ENCODE data around the gene IL21R.
"Not testable (repeated sequence)": the region's sequence is repeated elsewhere in the genome, so short reads cannot be mapped to it uniquely, and the experiment has no call there.

The IL21R gene

GRCh38 chr16:27428026-27428785, 26.2 kb downstream of the IL21R start:
- DNase-seq = no peak

- DNase-seq = no peak
Observed at GRCh38 chr16:27429330-27429871, 27.4 kb downstream of the IL21R start.

GRCh38 chr16:27429981-27430441, 28.0 kb downstream of the IL21R start:
- DNase-seq = no peak

- DNase-seq = no peak
Observed at GRCh38 chr16:27430512-27430911, 28.5 kb downstream of the IL21R start.

- DNase-seq = no peak
Observed at GRCh38 chr16:27430923-27431484, 29.0 kb downstream of the IL21R start.

GRCh38 chr16:27431773-27432532, 30.0 kb downstream of the IL21R start:
- no peak for DNase-seq

- DNase-seq = no peak
Observed at GRCh38 chr16:27432558-27432957, 30.6 kb downstream of the IL21R start.

GRCh38 chr16:27433191-27433590, 31.2 kb downstream of the IL21R start:
- DNase-seq = not testable (repeated sequence)

GRCh38 chr16:27433636-27434035, 31.7 kb downstream of the IL21R start:
- DNase-seq = no peak

- no peak for DNase-seq
Observed at GRCh38 chr16:27434141-27435051, 32.4 kb downstream of the IL21R start.

GRCh38 chr16:27435146-27435545, 33.2 kb downstream of the IL21R start:
- DNase-seq = not testable (repeated sequence)

- DNase-seq = no peak
Observed at GRCh38 chr16:27436065-27436464, 34.1 kb downstream of the IL21R start.

GRCh38 chr16:27436921-27437650, 35.1 kb downstream of the IL21R start:
- DNase-seq = no peak

- DNase-seq = no peak
Observed at GRCh38 chr16:27437946-27438345, 36.0 kb downstream of the IL21R start.

GRCh38 chr16:27439271-27440018, 37.5 kb downstream of the IL21R start:
- no peak for DNase-seq

GRCh38 chr16:27441276-27441675, 39.3 kb downstream of the IL21R start:
- DNase-seq = no peak

- no peak for DNase-seq
Observed at GRCh38 chr16:27441998-27442397, 40.0 kb downstream of the IL21R start.

- no peak for DNase-seq
Observed at GRCh38 chr16:27444015-27444414, 42.0 kb downstream of the IL21R start.

GRCh38 chr16:27444470-27444869, 42.5 kb downstream of the IL21R start:
- no peak for DNase-seq

GRCh38 chr16:27445502-27446175, 43.7 kb downstream of the IL21R start:
- no peak for DNase-seq
